GM21723 (cell line): ENCODE data around the gene BAIAP2.
"Not testable (repeated sequence)": the region's sequence is repeated elsewhere in the genome, so short reads cannot be mapped to it uniquely, and the experiment has no call there.

Experiments used
- ATAC-seq: cut with Tn5 transposase; IDR thresholded peaks from one replicate; pipeline ENCODE4 v1.9.1; 2021; ENCODE audit warnings: mild to moderate bottlenecking, moderate library complexity; ENCODE audit not compliant: unreplicated experiment

The BAIAP2 gene

GRCh38 chr17:81153340-81153803, 118.4 kb downstream of the BAIAP2 start:
- ATAC-seq, result no peak

- ATAC-seq, result not testable (repeated sequence)
Observed at GRCh38 chr17:81154016-81154415, 119.1 kb downstream of the BAIAP2 start.

- ATAC-seq, result no peak
Observed at GRCh38 chr17:81154961-81155360, 120.0 kb downstream of the BAIAP2 start.

GRCh38 chr17:81156866-81157805, 122.2 kb downstream of the BAIAP2 start:
- ATAC-seq, result no peak

- ATAC-seq, result no peak
Observed at GRCh38 chr17:81157848-81158687, 123.1 kb downstream of the BAIAP2 start.

GRCh38 chr17:81158688-81159590, 124.0 kb downstream of the BAIAP2 start:
- no peak for ATAC-seq

GRCh38 chr17:81159611-81160265, 124.8 kb downstream of the BAIAP2 start:
- ATAC-seq, result no peak

- ATAC-seq, result no peak
Observed at GRCh38 chr17:81160306-81160705, 125.4 kb downstream of the BAIAP2 start.

GRCh38 chr17:81160747-81161453, 125.9 kb downstream of the BAIAP2 start:
- no peak for ATAC-seq

- ATAC-seq, result no peak
Observed at GRCh38 chr17:81161536-81161935, 126.6 kb downstream of the BAIAP2 start.

- no peak for ATAC-seq
Observed at GRCh38 chr17:81161972-81162371, 127.0 kb downstream of the BAIAP2 start.

- ATAC-seq, result no peak
Observed at GRCh38 chr17:81162491-81162890, 127.5 kb downstream of the BAIAP2 start.

- ATAC-seq, result no peak
Observed at GRCh38 chr17:81163051-81163695, 128.2 kb downstream of the BAIAP2 start.

GRCh38 chr17:81163703-81164370, 128.9 kb downstream of the BAIAP2 start:
- no peak for ATAC-seq

- ATAC-seq, result no peak
Observed at GRCh38 chr17:81164371-81165245, 129.7 kb downstream of the BAIAP2 start.

GRCh38 chr17:81165246-81166032, 130.5 kb downstream of the BAIAP2 start, which contains the start of gene PVALEF:
TSS of gene PVALEF (plus strand) at chr17:81165507. CDS start at chr17:81181227, 15,720 bp downstream.
- ATAC-seq, result no peak
